HG03469 (cell line): ENCODE measurements around the gene RFX6.
"Not testable (repeated sequence)": the region's sequence is repeated elsewhere in the genome, so short reads cannot be mapped to it uniquely, and the experiment has no call there.

ENCODE experiments used
- ATAC-seq: cut with Tn5 transposase; IDR thresholded peaks from one replicate; pipeline ENCODE4 v1.9.1; 2021; ENCODE audit warnings: mild to moderate bottlenecking, moderate library complexity, moderate number of reproducible peaks; ENCODE audit not compliant: unreplicated experiment

RFX6 gene, protein sequence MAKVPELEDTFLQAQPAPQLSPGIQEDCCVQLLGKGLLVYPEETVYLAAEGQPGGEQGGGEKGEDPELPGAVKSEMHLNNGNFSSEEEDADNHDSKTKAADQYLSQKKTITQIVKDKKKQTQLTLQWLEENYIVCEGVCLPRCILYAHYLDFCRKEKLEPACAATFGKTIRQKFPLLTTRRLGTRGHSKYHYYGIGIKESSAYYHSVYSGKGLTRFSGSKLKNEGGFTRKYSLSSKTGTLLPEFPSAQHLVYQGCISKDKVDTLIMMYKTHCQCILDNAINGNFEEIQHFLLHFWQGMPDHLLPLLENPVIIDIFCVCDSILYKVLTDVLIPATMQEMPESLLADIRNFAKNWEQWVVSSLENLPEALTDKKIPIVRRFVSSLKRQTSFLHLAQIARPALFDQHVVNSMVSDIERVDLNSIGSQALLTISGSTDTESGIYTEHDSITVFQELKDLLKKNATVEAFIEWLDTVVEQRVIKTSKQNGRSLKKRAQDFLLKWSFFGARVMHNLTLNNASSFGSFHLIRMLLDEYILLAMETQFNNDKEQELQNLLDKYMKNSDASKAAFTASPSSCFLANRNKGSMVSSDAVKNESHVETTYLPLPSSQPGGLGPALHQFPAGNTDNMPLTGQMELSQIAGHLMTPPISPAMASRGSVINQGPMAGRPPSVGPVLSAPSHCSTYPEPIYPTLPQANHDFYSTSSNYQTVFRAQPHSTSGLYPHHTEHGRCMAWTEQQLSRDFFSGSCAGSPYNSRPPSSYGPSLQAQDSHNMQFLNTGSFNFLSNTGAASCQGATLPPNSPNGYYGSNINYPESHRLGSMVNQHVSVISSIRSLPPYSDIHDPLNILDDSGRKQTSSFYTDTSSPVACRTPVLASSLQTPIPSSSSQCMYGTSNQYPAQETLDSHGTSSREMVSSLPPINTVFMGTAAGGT

DNA sequence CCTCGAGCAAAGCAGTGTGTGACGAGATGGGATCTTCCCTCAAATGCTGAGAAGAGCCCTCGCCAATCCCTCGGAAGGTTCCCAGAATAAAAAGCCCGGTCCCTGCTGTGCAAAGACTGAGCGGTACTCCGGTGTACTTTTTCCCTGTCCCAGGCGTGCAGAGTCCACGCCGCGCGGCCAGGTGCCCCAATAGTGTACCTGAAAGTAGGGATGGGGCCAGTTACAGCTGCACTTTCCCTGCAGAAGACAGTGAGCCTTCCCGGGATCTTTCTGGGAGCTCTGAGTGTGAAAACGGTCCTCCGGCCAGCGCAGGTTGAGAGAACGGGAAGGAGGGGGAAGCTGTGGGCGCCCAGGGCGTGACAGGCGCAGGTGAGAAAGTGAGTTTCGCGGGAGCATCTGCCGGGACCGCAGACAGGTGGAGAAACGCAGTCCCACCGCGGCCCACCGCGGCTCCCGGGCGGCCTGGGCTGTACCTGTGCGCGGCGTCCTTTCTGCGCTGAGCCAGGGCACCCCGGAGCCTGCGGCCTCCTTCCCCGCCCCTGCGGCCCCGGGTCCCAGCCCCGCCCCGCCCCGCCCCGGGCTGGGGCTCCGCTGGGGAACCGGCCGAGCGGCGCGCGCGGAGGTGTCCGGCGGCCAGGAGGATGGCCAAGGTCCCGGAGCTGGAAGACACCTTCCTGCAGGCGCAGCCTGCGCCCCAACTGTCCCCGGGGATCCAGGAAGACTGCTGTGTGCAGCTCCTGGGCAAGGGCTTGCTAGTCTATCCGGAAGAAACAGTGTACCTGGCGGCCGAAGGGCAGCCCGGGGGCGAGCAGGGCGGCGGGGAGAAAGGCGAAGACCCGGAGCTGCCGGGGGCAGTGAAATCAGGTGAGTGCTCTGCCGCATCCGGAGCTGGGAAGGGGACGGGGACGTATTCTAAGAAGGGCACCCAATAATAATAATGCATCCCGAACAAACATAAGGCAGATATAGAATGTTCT lies at the start of gene RFX6:
Gene RFX6 (plus strand): TSS at position 608 of the 977 bp plus-strand sequence. CDS start 34 bp downstream, at position 642.
- no peak for ATAC-seq

DNA sequence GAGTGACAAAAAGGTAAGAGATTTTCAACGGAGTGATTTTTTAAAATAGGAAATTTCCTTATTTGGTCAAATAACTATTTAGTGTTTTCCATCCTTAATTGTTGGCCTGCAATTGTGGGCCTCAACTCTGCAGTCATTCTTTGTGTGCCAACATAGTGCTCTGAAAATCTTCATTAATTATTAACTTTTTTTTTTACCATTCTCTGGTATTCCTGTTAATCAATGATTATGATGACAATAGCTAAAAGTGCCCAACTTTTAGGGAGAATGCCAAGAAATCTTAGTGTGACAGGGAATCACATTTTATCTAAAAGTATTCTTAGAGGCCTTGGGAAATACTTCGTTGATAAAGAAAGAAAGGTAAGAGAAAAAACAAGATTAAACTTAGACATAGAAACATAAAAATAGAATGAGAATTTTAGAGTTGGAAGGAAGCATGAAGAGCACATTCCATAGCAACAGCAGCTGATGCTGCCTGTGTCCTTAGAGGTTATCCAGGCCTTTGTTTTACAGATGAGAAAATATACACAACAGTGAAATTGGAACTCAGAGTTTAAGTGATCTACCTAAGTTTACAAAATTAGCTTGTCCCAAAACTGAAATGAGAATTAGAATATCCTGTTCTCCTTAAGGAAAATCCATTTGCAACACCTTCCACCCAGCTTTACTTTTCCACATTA lies 49.3 kb upstream of the RFX6 start:
- no peak for ATAC-seq

DNA sequence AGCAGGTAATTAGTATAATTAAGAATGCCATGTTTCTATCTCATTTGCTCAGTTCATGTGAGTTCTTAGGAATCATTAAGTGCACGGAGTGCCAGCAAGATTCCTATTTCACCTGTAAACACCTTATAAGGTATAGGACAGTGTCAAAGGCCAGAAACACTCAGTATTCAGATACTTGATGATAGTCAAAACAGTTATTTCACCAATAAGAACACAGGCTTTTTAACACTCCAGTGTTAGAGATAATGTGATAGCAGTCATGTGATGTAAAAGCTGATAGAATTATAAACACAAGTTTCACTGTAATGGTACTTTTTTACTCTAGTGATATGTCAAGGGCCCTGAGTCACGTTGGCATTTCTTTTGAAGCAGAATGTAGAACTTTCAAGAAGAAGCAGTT lies 48.1 kb upstream of the RFX6 start, which contains the start of gene GPRC6A:
Gene GPRC6A (minus strand): TSS at position 101 of the 400 bp plus-strand sequence. CDS start 70 bp downstream, at position 31.
- ATAC-seq = no peak

- not testable (repeated sequence) for ATAC-seq
These were observed 42.5 kb upstream of the RFX6 start for GRCh38 chr6:116834526-116834925.

- ATAC-seq = no peak
These were observed 40.3 kb upstream of the RFX6 start for GRCh38 chr6:116836606-116837342.

- no peak for ATAC-seq
These were observed 37.0 kb upstream of the RFX6 start for GRCh38 chr6:116840091-116840490.

GRCh38 chr6:116842459-116842858 lies 34.6 kb upstream of the RFX6 start:
- no peak for ATAC-seq

DNA sequence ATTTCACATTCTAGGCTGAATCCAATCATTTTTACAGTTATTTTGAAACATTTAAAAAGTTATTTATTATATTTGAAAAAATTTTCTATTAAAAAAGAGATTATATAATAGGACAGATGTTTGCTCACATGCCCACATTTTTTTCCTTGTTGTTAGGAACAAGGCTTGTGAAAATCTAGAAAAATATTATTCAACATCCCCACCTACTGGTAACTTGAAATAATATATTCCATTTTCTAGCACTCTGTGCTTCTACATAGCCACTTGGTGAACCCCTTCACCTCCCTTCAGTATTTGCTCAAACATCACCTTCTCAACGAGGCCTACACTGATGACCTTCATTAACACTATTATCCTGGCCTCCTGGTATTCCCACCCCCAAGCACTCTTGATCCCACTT lies 29.8 kb upstream of the RFX6 start:
- no peak for ATAC-seq

GRCh38 chr6:116858060-116858459 lies 19.0 kb upstream of the RFX6 start:
- no peak for ATAC-seq

- no peak for ATAC-seq
These were observed 17.8 kb upstream of the RFX6 start for GRCh38 chr6:116859264-116859663.

DNA sequence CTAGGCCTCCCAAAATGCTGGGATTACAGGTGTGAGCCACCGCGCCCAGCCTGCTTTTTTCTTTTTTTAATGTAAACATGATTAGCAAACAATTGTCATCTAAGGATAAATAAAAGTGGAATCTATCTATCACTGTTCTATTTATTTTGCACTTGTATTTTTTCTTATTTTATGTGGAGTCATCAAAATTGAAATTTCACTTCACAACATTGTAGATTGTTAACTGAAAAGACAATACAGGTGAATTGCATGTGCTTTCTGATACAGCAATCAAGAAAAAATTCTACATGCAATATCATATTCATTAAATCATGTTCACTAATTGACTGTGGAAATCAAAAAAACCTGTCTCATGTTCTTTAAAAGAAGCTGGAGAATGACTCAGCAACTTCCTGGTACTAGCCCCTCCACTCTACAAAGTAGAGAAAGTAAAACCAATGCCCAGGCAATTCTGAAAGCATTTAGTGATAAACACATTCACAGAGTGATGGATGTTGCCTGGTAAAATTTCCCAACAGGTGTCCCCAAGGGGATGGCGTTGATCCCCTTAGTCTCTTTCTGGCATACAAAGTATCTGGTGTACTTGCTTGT lies 10.7 kb upstream of the RFX6 start:
- ATAC-seq = no peak

DNA sequence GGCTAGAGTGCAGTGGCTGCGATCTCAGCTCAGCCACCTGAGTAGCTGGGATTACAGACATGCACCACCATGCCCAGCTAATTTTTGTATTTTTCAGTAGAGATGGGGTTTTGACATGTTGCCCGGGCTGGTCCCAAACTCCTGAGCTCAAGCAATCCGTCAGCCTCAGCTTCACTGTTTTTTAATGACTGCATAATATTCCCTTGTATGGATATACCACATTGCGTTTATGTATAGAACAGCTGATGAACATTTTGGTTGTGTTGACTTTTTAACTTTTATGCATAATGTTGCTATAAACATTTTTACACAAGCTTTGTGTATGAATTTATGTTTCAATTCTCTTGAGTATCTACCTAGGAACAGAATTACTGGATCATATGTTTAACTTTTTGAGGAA lies 4.3 kb upstream of the RFX6 start:
- ATAC-seq = no peak

- ATAC-seq = no peak
These were observed 935 bp upstream of the RFX6 start for GRCh38 chr6:116876107-116876506.

DNA sequence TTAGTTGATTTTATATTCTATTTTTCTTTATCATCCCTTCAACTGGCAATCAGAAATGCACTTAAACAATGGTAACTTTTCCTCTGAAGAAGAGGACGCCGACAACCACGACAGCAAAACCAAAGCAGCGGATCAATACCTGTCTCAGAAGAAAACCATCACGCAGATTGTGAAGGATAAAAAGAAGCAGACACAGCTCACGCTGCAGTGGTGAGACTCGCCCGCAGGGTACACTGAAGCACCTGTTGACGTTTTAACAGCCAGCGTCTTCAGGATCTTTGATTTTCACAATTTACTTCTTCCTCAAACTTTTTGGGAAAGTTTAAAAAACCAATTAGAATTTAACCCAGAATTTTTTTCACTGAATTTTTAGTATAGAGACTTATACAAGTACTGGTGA lies 701 bp downstream of the RFX6 start:
- ATAC-seq = no peak

GRCh38 chr6:116881236-116881635 lies 4.2 kb downstream of the RFX6 start:
- ATAC-seq = no peak

- no peak for ATAC-seq
These were observed 6.0 kb downstream of the RFX6 start for GRCh38 chr6:116883005-116883404.

DNA sequence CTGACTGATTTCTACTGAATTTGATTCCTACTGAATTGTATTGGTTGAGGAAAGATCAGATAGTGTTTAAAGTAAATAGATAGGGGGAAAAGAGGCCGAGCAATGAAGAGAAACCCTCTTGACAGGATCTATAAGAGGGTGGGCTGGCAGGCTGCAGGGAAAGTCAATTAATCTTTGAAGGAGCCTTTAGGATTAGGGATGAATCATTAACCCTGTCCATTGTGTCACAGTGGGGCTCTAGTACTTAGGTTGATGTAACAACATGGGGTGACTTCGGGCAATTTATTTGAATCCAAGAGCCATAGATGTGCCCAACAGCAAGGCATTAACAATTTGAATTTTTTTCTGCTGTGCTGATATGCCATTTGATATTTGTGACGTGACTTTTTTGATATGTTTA lies 7.5 kb downstream of the RFX6 start:
- no peak for ATAC-seq

GRCh38 chr6:116887168-116887567 lies 10.1 kb downstream of the RFX6 start:
- no peak for ATAC-seq

DNA sequence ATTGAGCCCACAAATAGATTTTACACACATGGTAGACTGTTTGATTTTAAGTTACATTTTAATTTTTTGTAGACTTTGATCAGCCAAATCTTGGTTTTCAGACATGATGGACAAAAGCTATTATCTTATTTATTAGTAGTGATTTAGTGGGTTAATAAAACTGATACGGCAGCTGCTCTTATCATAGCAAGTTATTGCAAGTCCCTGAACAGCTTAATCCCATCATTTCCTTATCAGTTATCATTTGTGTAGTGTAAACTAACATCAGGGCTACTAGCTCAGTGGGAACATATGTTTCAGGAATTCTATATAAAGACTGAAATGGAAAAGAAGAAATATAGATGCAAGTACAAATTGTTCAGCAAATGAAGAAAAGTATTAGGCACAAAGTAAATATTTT lies 10.9 kb downstream of the RFX6 start:
- ATAC-seq = no peak
